HepG2 (cell line): Measurements from ENCODE around the gene LAMTOR3. TPM values are rescaled to one million over a fixed set of nuclear protein-coding genes. Genes with fewer than 3 reads are reported as not detected.

ENCODE experiments used
- ATAC-seq: fragments of 200-7000 bp; cut with Tn5 transposase; 3 replicates; pipeline ENCODE4 v1.9.1; 2020; ENCODE audit warnings: mild to moderate bottlenecking, moderate library complexity
- BruUV-seq: library from RNA; stranded (reverse); fragments of 400-500 nt; replicated peaks from 2 replicates; lab custom pipeline; 2021; lab: Mats Ljungman, UMichigan
- CTCF ChIA-PET: fragments of 300-600 bp; formaldehyde crosslinking; extraction: SDS; loops from one replicate; lab custom pipeline; 2021; ENCODE audit warnings: low total read pairs, inconsistent platforms, low intra/inter-chr PET ratio; lab: Yijun Ruan, JAX
- POLR2A ChIA-PET: fragments of 350-600 bp; sonication (Branson Sonifier 250); formaldehyde crosslinking; loops from one replicate; lab custom pipeline; 2020; ENCODE audit warnings: antibody characterized with exemption, inconsistent platforms; lab: Yijun Ruan, JAX
- DNase-seq: peaks from one replicate; pipeline ENCODE4 v3.0.0-alpha.2; 2015; ENCODE audit warnings: low spot score
- FAIRE-seq: peaks from 3 replicates; lab custom pipeline; 2011; peaks lifted over from hg19 to GRCh38; lab: Jason Lieb, UNC
- H2AFZ ChIP-seq: one replicate; pipeline ENCODE4 v1.6.1; 2011; ENCODE audit warnings: low read length, inconsistent platforms
- H3K27ac ChIP-seq: fragments of 300-600 bp; 3 replicates; pipeline ENCODE4 v1.8.0; 2011; ENCODE audit warnings: mixed run types, mild to moderate bottlenecking, mixed read lengths, low read length, inconsistent platforms; ENCODE audit not compliant: insufficient read depth; ENCODE audit errors: extremely low read length
- H3K27me3 ChIP-seq, 2 experiments: fragments of 200-600 bp in 1 of 2; 2 replicates in 1 of 2; 3 replicates in 1 of 2; pipeline versions ENCODE4 v1.6.0 to v1.8.0; 2011; ENCODE audit warnings: low read length in 2 of 2, mild to moderate bottlenecking in 2 of 2, moderate library complexity in 2 of 2, inconsistent platforms in 1 of 2; ENCODE audit not compliant: insufficient read depth in 2 of 2, control insufficient read depth in 1 of 2
- H3K36me3 ChIP-seq, 2 experiments: fragments of 200-600 bp in 1 of 2; replicated peaks in 1 of 2; 2 replicates in 1 of 2; 3 replicates in 1 of 2; pipeline versions ENCODE4 v1.5.1 to v1.8.0; 2011; ENCODE audit warnings: low read length in 2 of 2, inconsistent platforms in 1 of 2; ENCODE audit not compliant: insufficient read depth in 2 of 2, control insufficient read depth in 1 of 2
- H3K4me1 ChIP-seq: 2 replicates; pipeline ENCODE4 v1.5.1; 2012; ENCODE audit warnings: low read length, inconsistent platforms; ENCODE audit not compliant: insufficient read depth
- H3K4me2 ChIP-seq: 2 replicates; pipeline ENCODE4 v1.6.0; 2011; ENCODE audit warnings: low read depth, low read length, inconsistent platforms
- H3K4me3 ChIP-seq, 3 experiments: fragments of 200-600 bp in 1 of 3; sonication (generic), shearing (Covaris generic) in 1 of 3; replicated peaks in 1 of 3; 2 replicates each; pipeline ENCODE4 v1.5.1; 2011 to 2016; ENCODE audit warnings: low read length in 3 of 3, inconsistent platforms in 2 of 3, low read depth in 2 of 3, mild to moderate bottlenecking in 2 of 3, control low read depth in 1 of 3, mixed read lengths in 1 of 3; ENCODE audit not compliant: insufficient read depth in 1 of 3
- H3K79me2 ChIP-seq: one replicate; pipeline ENCODE4 v1.6.1; 2011; ENCODE audit warnings: low read length, inconsistent platforms; ENCODE audit not compliant: insufficient read depth
- H3K9ac ChIP-seq: 2 replicates; pipeline ENCODE4 v1.6.0; 2011; ENCODE audit warnings: mild to moderate bottlenecking, low read depth, low read length, inconsistent platforms; ENCODE audit not compliant: insufficient read depth
- H3K9me3 ChIP-seq: 2 replicates; pipeline ENCODE4 v1.5.1; 2012; ENCODE audit warnings: mild to moderate bottlenecking, low read length
- H4K20me1 ChIP-seq: 2 replicates; pipeline ENCODE4 v1.6.0; 2011; ENCODE audit warnings: inconsistent platforms, mild to moderate bottlenecking, low read length, moderate library complexity; ENCODE audit not compliant: insufficient read depth
- DPF2 ChIP-seq: sonication (generic); formaldehyde crosslinking; IDR thresholded peaks from 2 replicates; pipeline ENCODE4 v1.4.0; 2020; ENCODE audit warnings: mild to moderate bottlenecking, low read depth, missing genetic modification reagents, borderline replicate concordance
- FOXM1 ChIP-seq: sonication (generic); formaldehyde crosslinking; IDR thresholded peaks from 2 replicates; pipeline ENCODE4 v1.5.0; 2020; ENCODE audit warnings: missing genetic modification reagents
- GTF3A ChIP-seq: sonication (generic); formaldehyde crosslinking; conservative IDR thresholded peaks from 2 replicates; pipeline ENCODE4 v1.4.0; 2020; ENCODE audit warnings: mild to moderate bottlenecking, missing genetic modification reagents
- PHF8 ChIP-seq: sonication (generic); formaldehyde crosslinking; IDR thresholded peaks from 2 replicates; pipeline ENCODE4 v1.5.0; 2020; ENCODE audit warnings: missing genetic modification reagents
- RBFOX2 ChIP-seq: fragments of 200-400 bp; formaldehyde crosslinking; IDR thresholded peaks from 2 replicates; pipeline ENCODE4 v1.6.1; 2017; ENCODE audit warnings: low read depth, mild to moderate bottlenecking, low read length
- SIN3A ChIP-seq: IDR thresholded peaks from 2 replicates; pipeline ENCODE4 v1.6.1; 2011; ENCODE audit warnings: low read depth, mild to moderate bottlenecking, control low read depth, low read length, borderline replicate concordance
- SOX6 ChIP-seq, 2 experiments: fragments of 450-650 bp in 1 of 2; sonication (generic) in 1 of 2; formaldehyde crosslinking in 1 of 2; IDR thresholded peaks; 2 replicates each; pipeline versions ENCODE4 v1.4.0 to v1.6.1; 2017 to 2020; ENCODE audit warnings: antibody characterized with exemption in 1 of 2, mild to moderate bottlenecking in 1 of 2, missing genetic modification reagents in 1 of 2
- TEAD2 ChIP-seq: sonication (generic); formaldehyde crosslinking; IDR thresholded peaks from 2 replicates; pipeline ENCODE4 v1.9.0; 2021; ENCODE audit warnings: missing genetic modification reagents
- ZFP37 ChIP-seq: sonication (generic); formaldehyde crosslinking; IDR thresholded peaks from 2 replicates; pipeline ENCODE4 v1.4.0; 2020; ENCODE audit warnings: missing genetic modification reagents, borderline replicate concordance
- ZNF253 ChIP-seq: sonication (generic); formaldehyde crosslinking; IDR thresholded peaks from 2 replicates; pipeline ENCODE4 v1.8.0; 2022; ENCODE audit warnings: mild to moderate bottlenecking, missing genetic modification reagents, borderline replicate concordance
- ZNF333 ChIP-seq: sonication (generic); formaldehyde crosslinking; IDR thresholded peaks from 2 replicates; pipeline ENCODE4 v1.4.0; 2020; ENCODE audit warnings: mild to moderate bottlenecking, missing genetic modification reagents, borderline replicate concordance
- ZNF335 ChIP-seq: sonication (generic); formaldehyde crosslinking; IDR thresholded peaks from 2 replicates; pipeline ENCODE4 v1.4.0; 2020; ENCODE audit warnings: missing genetic modification reagents
- ZNF33B ChIP-seq: sonication (generic); formaldehyde crosslinking; IDR thresholded peaks from 2 replicates; pipeline ENCODE4 v1.5.1; 2020; ENCODE audit warnings: mild to moderate bottlenecking, missing genetic modification reagents
- ZNF550 ChIP-seq: sonication (generic); formaldehyde crosslinking; IDR thresholded peaks from 2 replicates; pipeline ENCODE4 v1.4.0; 2020; ENCODE audit warnings: mild to moderate bottlenecking, missing genetic modification reagents, borderline replicate concordance
- in situ Hi-C: cut with HindIII; loops from 2 replicates; pipeline ENCODE4 v1.10.0; 2017; ENCODE audit warnings: low pct_unique_long_range_greater_than_20kb; ENCODE audit not compliant: extremely low pct_ligation_motif_present
- intact Hi-C: fragments of 100-400 bp; cut with micrococcal nuclease; formaldehyde crosslinking; loops from one replicate; pipeline ENCODE4 v1.10.0; 2022; ENCODE audit not compliant: unreplicated experiment
- polyA plus RNA-seq, 8 experiments: library from polyadenylated mRNA; depleted of rRNA in 3 of 8; stranded (reverse) in 7 of 8; unstranded in 1 of 8; fragments of >200 nt; fragmentation: Illumina TruSeq in 4 of 8; extraction: Trizol in 4 of 8; gene quantifications; 2 replicates each; pipeline versions ENCODE4 v1.2.1 to v1.2.3, GENCODE V29; 2011 to 2016; ENCODE audit warnings: low read depth in 4 of 8, missing spikeins in 1 of 8, mixed read lengths in 1 of 8; ENCODE audit not compliant: insufficient read depth in 1 of 8
- total RNA-seq, 5 experiments: library from RNA; depleted of rRNA; stranded (reverse); fragments of >200 nt; fragmentation: Illumina TruSeq; extraction: Trizol; gene quantifications; 2 replicates each; pipeline ENCODE4 v1.2.3, GENCODE V29; 2016; ENCODE audit warnings: low read depth in 1 of 5
- TF ChIP-seq, protein P1 (sequence below): sonication (generic); formaldehyde crosslinking; IDR thresholded peaks from 2 replicates; pipeline ENCODE4 v1.4.0; 2020; ENCODE audit warnings: missing genetic modification reagents, borderline replicate concordance
- TF ChIP-seq, protein P2 (sequence below): sonication (generic); formaldehyde crosslinking; conservative IDR thresholded peaks from 2 replicates; pipeline ENCODE4 v1.8.0; 2022; ENCODE audit warnings: missing genetic modification reagents
- TF ChIP-seq, protein P3 (sequence below): IDR thresholded peaks from 2 replicates; pipeline ENCODE4 v1.6.1; 2016; ENCODE audit warnings: missing compliant biosample characterization, missing genetic modification reagents, borderline replicate concordance

The LAMTOR3 gene
- total and polyA plus RNA-seq, 2 of the 13 experiments (the other 11 are each of a cell fraction or from before 2014, with no cell fraction given): 47.6 to 49.1 TPM

DNA sequence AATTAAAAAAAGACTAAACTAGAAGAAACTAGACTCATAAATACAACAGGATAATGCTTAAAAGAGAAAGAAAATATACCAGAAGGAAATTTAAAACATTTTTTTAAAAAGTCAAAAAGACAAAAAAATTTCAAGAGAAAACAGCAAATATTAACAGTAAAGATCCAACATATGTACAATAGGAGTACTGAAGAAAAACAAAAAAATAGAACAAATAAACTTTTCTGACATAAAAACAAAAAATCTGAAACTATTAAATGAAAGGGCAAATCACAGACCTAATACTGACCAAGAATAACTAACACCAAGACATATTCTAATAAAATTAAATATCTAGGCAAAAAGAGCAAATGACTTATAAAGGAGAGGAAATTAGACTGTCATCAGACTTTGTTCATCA lies 40.7 kb upstream of the LAMTOR3 start:
- Histone ChIP-seq H3K79me2 (peaks cover 46% of the 10 kb centered on the region), H3K4me3 (no peak overlapping the region), H3K4me1 (no peaks in the 10 kb centered on the region), H3K27me3 (no peaks in the 10 kb centered on the region), H3K27ac (no peak overlapping the region), H4K20me1 (no peaks in the 10 kb centered on the region; the same call in 1 of the 2 replicates), H3K4me2 (no peak overlapping the region), H3K9ac (no peak overlapping the region), H2AFZ (no peak overlapping the region), H3K36me3 (peaks cover 1 to 5% of the 10 kb centered on the region in 2 experiments; a peak in 2 of 5 replicates), H3K9me3 (peaks cover 18% of the 10 kb centered on the region)
- no peak for FAIRE-seq
- POLR2A ChIA-PET: no interaction called here
- ATAC-seq: no peak
- in situ Hi-C loops: no loop called here
- BruUV-seq: no TSS peak
- intact Hi-C loops: no loop called here
- CTCF ChIA-PET: no interaction called here
- DNase-seq: no peak
- TF ChIP-seq, protein P1, sequence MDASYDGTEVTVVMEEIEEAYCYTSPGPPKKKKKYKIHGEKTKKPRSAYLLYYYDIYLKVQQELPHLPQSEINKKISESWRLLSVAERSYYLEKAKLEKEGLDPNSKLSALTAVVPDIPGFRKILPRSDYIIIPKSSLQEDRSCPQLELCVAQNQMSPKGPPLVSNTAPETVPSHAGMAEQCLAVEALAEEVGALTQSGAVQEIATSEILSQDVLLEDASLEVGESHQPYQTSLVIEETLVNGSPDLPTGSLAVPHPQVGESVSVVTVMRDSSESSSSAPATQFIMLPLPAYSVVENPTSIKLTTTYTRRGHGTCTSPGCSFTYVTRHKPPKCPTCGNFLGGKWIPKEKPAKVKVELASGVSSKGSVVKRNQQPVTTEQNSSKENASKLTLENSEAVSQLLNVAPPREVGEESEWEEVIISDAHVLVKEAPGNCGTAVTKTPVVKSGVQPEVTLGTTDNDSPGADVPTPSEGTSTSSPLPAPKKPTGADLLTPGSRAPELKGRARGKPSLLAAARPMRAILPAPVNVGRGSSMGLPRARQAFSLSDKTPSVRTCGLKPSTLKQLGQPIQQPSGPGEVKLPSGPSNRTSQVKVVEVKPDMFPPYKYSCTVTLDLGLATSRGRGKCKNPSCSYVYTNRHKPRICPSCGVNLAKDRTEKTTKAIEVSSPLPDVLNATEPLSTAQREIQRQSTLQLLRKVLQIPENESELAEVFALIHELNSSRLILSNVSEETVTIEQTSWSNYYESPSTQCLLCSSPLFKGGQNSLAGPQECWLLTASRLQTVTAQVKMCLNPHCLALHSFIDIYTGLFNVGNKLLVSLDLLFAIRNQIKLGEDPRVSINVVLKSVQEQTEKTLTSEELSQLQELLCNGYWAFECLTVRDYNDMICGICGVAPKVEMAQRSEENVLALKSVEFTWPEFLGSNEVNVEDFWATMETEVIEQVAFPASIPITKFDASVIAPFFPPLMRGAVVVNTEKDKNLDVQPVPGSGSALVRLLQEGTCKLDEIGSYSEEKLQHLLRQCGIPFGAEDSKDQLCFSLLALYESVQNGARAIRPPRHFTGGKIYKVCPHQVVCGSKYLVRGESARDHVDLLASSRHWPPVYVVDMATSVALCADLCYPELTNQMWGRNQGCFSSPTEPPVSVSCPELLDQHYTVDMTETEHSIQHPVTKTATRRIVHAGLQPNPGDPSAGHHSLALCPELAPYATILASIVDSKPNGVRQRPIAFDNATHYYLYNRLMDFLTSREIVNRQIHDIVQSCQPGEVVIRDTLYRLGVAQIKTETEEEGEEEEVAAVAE (CRISPR knock-in tag): no peak
- TF ChIP-seq FOXM1 (CRISPR knock-in tag) (no peak), PHF8 (CRISPR knock-in tag) (no peak), SIN3A (no peak), ZNF33B (CRISPR knock-in tag) (no peak), ZNF550 (no peak), ZFP37 (CRISPR knock-in tag) (no peak), ZNF335 (no peak), RBFOX2 (no peak), TEAD2 (CRISPR knock-in tag) (no peak), ZNF253 (CRISPR knock-in tag) (no peak), SOX6 (IDR thresholded peaks at IDR 0.05) (no peak), SOX6 (CRISPR knock-in tag; IDR thresholded peaks at IDR 0.05) (no peak), GTF3A (no peak), ZNF333 (CRISPR knock-in tag) (no peak), DPF2 (CRISPR knock-in tag) (no peak)
- TF ChIP-seq, protein P2, sequence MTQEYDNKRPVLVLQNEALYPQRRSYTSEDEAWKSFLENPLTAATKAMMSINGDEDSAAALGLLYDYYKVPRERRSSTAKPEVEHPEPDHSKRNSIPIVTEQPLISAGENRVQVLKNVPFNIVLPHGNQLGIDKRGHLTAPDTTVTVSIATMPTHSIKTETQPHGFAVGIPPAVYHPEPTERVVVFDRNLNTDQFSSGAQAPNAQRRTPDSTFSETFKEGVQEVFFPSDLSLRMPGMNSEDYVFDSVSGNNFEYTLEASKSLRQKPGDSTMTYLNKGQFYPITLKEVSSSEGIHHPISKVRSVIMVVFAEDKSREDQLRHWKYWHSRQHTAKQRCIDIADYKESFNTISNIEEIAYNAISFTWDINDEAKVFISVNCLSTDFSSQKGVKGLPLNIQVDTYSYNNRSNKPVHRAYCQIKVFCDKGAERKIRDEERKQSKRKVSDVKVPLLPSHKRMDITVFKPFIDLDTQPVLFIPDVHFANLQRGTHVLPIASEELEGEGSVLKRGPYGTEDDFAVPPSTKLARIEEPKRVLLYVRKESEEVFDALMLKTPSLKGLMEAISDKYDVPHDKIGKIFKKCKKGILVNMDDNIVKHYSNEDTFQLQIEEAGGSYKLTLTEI: no peak
- TF ChIP-seq, protein P3, sequence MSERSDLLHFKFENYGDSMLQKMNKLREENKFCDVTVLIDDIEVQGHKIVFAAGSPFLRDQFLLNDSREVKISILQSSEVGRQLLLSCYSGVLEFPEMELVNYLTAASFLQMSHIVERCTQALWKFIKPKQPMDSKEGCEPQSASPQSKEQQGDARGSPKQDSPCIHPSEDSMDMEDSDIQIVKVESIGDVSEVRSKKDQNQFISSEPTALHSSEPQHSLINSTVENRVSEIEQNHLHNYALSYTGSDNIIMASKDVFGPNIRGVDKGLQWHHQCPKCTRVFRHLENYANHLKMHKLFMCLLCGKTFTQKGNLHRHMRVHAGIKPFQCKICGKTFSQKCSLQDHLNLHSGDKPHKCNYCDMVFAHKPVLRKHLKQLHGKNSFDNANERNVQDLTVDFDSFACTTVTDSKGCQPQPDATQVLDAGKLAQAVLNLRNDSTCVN (CRISPR knock-in tag): no peak
